Measurements from ENCODE around the gene CORO2B. TPM values are rescaled to one million over a fixed set of nuclear protein-coding genes. Genes with fewer than 3 reads are reported as not detected.
A peak's percentile ranks its signal among the peaks of the same experiment; 100 is the strongest.

CORO2B gene
- total and polyA plus RNA-seq, 2 of the 13 experiments (the other 11 are each of a cell fraction or from before 2014, with no cell fraction given), result 0.35 to 0.63 TPM

DNA sequence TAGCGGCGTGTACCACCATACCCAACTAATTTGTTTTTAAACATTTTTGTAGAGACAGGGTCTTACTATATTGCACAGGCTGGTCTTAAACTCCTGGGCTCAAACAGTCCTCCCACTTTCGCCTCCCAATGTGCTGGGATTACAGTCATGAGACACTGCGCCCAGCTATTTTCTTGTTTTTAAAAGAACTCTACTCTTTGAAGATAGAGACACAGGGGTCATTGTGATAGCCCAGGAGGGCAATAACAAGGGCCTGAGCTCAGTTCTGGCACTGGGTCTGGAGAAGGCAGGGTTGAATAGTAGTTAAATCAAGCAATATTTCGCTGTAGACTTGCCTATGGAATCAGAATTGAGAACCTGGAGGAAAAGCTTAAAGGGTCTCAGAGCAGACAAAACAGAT lies 143.1 kb downstream of the CORO2B start (continued):
- TF ChIP-seq MAX (IDR thresholded peaks at IDR 0.05) (no peak), PCBP1 (IDR thresholded peaks at IDR 0.05; ENCODE audit: borderline replicate concordance, low read depth, low read length) (no peak), CBFB (CRISPR knock-in tag; IDR thresholded peaks at IDR 0.05) (no peak), TFDP2 (CRISPR knock-in tag; IDR thresholded peaks at IDR 0.05) (no peak), ZNF83 (CRISPR knock-in tag; IDR thresholded peaks at IDR 0.05; ENCODE audit: borderline replicate concordance) (no peak)

DNA sequence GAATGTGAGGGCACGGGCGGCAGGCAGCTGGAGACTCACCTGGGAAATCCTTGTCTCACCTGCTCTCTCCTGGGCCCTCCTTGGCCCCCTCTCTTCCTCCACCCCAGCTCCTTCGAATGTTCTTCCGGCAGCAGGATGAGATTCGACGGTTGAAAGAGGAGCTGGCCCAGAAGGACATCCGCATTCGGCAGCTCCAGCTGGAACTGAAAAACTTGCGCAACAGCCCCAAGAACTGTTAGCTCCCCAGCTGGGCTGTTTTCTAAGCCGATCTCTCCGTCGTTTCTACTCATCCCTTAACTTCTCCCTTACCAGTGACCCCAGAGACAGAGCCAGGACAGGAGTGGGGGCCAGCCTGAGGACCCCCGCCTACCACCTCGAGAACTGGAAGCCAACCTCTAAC lies 146.9 kb downstream of the CORO2B start:
- TF ChIP-seq KDM6A (CRISPR knock-in tag; IDR thresholded peaks at IDR 0.05; ENCODE audit: low read depth), result no peak
- peak; percentile 62 for TF ChIP-seq CEBPG (CRISPR knock-in tag; IDR thresholded peaks at IDR 0.05)
- TF ChIP-seq THRA (CRISPR knock-in tag; IDR thresholded peaks at IDR 0.05; ENCODE audit: borderline replicate concordance), result no peak
- TF ChIP-seq CEBPB (IDR thresholded peaks at IDR 0.05; ENCODE audit: borderline replicate concordance, low read depth, low read length), result peak; percentile 90
- FAIRE-seq, result no peak
- Histone ChIP-seq H3K4me2 (ENCODE audit: low read depth, low read length) (no peak overlapping the region), H4K20me1 (ENCODE audit: insufficient read depth, low read length) (no peaks in the 10 kb centered on the region), H3K27ac (ENCODE audit: extremely low read length, insufficient read depth, low read length) (no peak overlapping the region), H3K27me3 (ENCODE audit: control insufficient read depth in 1 of 2, insufficient read depth in 2 of 2, low read length in 2 of 2) (peaks cover 2 to 32% of the 10 kb centered on the region in 2 experiments; a peak in 3 of 5 replicates), H3K4me3 (replicated peaks in 1 of 3; ENCODE audit: insufficient read depth in 1 of 3, low read depth in 2 of 3, low read length in 3 of 3) (no peak overlapping the region), H2AFZ (ENCODE audit: low read length) (no peak overlapping the region), H3K36me3 (replicated peaks in 1 of 2; ENCODE audit: control insufficient read depth in 1 of 2, insufficient read depth in 2 of 2, low read length in 2 of 2) (no peaks in the 10 kb centered on the region), H3K9me3 (ENCODE audit: low read length) (no peaks in the 10 kb centered on the region), H3K79me2 (ENCODE audit: insufficient read depth, low read length) (no peaks in the 10 kb centered on the region), H3K4me1 (ENCODE audit: insufficient read depth, low read length) (no peaks in the 10 kb centered on the region), H3K9ac (ENCODE audit: insufficient read depth, low read depth, low read length) (no peak overlapping the region)
- CTCF ChIA-PET (ENCODE audit: low intra/inter-chr PET ratio, low total read pairs), result no interaction called here
- no peak for ATAC-seq
- no TSS peak for BruUV-seq (replicated peaks)
- in situ Hi-C loops (cut with HindIII; ENCODE audit: extremely low pct_ligation_motif_present, low pct_unique_long_range_greater_than_20kb), result no loop called here
- WGBS (ENCODE audit: low lambda C conversion rate), result 35% methylated on average over 14 of the region's 14 CpGs
- intact Hi-C loops (cut with micrococcal nuclease; ENCODE audit: unreplicated experiment), result no loop called here
- POLR2A ChIA-PET, result no interaction called here
- no peak for DNase-seq (ENCODE audit: low spot score)

Data from HepG2 (cell line).